ENCODE results near the gene PCDHA1.

The PCDHA1 gene

GRCh38 chr5:141010047-141010793 lies 224.3 kb downstream of the PCDHA1 start:
- in situ Hi-C loops (cut with MboI; ENCODE audit: low pct_unique_long_range_greater_than_20kb, low sequenced_read_pairs, unreplicated experiment) = no loop called here
- no peak for TF ChIP-seq CTCF (IDR thresholded peaks at IDR 0.05; ENCODE audit: extremely low read depth, insufficient read depth, missing control alignments)
- DNase-seq (ENCODE audit: low spot score) = no peak

GRCh38 chr5:141017943-141018342 lies 232.0 kb downstream of the PCDHA1 start:
- no peak for DNase-seq (ENCODE audit: low spot score)
- in situ Hi-C loops (cut with MboI; ENCODE audit: low pct_unique_long_range_greater_than_20kb, low sequenced_read_pairs, unreplicated experiment) = no loop called here
- TF ChIP-seq CTCF (IDR thresholded peaks at IDR 0.05; ENCODE audit: extremely low read depth, insufficient read depth, missing control alignments) = no peak

- in situ Hi-C loops (cut with MboI; ENCODE audit: low pct_unique_long_range_greater_than_20kb, low sequenced_read_pairs, unreplicated experiment) = no loop called here
- no peak for DNase-seq (ENCODE audit: low spot score)
- no peak for TF ChIP-seq CTCF (IDR thresholded peaks at IDR 0.05; ENCODE audit: extremely low read depth, insufficient read depth, missing control alignments)
These were observed 236.4 kb downstream of the PCDHA1 start for GRCh38 chr5:141022384-141022783.

DNA sequence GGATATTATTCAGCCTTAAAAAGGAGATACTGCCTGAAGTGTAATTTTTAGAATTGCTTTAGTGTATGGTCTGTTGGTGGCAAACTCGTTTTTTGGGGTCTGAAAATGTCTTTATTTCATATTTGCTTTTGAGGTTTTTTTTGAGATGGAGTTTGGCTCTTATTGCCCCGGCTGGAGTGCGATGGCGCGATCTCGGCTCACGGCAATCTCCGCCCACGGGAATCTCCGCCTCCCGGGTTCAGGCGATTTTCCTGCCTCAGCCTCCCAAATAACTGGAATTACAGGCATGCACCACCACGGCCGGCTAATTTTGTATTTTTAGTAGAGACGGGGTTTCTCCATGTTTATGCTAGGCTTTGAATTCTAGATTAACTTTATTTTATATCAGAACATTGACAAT lies 245.1 kb downstream of the PCDHA1 start:
- DNase-seq (ENCODE audit: low spot score) = no peak
- no peak for TF ChIP-seq CTCF (IDR thresholded peaks at IDR 0.05; ENCODE audit: extremely low read depth, insufficient read depth, missing control alignments)
- in situ Hi-C loops (cut with MboI; ENCODE audit: low pct_unique_long_range_greater_than_20kb, low sequenced_read_pairs, unreplicated experiment) = no loop called here

GRCh38 chr5:141032626-141033025 lies 246.7 kb downstream of the PCDHA1 start:
- in situ Hi-C loops (cut with MboI; ENCODE audit: low pct_unique_long_range_greater_than_20kb, low sequenced_read_pairs, unreplicated experiment) = no loop called here
- no peak for TF ChIP-seq CTCF (IDR thresholded peaks at IDR 0.05; ENCODE audit: extremely low read depth, insufficient read depth, missing control alignments)
- no peak for DNase-seq (ENCODE audit: low spot score)

- no peak for DNase-seq (ENCODE audit: low spot score)
- in situ Hi-C loops (cut with MboI; ENCODE audit: low pct_unique_long_range_greater_than_20kb, low sequenced_read_pairs, unreplicated experiment) = no loop called here
- TF ChIP-seq CTCF (IDR thresholded peaks at IDR 0.05; ENCODE audit: extremely low read depth, insufficient read depth, missing control alignments) = no peak
These were observed 253.1 kb downstream of the PCDHA1 start for GRCh38 chr5:141039061-141039460.

Data from GM13977 (cell line).